ENCODE results near the gene MAP3K8. TPM values are rescaled to one million over a fixed set of nuclear protein-coding genes. Genes with fewer than 3 reads are reported as not detected.

MAP3K8 gene
- total RNA-seq, 1 experiment from 2014 or later: 0.40 TPM

DNA sequence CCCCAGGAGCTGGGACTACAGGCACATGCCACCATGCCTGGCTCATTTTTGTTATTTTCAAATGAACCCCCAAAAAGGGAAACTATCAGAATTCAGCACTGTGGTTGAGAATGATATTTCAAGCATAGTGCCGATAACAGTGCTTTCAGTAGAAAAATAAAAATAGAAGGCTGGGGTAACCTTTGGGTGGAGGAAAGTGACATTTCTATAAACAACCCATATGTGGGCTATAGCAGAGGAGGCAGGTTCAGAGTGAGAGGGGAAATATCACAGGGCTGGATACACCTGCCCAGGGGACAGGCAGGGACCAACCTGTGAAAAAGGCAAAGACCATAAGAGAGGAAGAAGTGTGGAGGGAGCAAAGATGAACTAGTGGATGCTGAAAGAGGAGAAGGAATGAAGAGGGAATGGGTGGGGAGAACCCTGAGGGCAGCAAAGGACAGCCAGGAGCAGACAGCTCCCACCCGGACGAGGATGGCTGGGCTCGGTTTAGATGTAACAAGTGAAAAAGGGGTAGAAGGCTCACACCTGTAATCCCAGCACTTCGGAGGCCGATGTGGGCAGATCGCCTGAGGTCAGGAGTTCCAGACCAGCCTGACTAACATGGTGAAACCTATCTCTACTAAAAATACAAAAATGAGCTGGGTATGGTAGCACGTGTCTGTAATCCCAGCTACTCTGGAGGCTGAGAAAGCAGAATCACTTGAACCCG is 56.5 kb downstream of the MAP3K8 start:
- DNase-seq (ENCODE audit: low read depth): no peak

DNA sequence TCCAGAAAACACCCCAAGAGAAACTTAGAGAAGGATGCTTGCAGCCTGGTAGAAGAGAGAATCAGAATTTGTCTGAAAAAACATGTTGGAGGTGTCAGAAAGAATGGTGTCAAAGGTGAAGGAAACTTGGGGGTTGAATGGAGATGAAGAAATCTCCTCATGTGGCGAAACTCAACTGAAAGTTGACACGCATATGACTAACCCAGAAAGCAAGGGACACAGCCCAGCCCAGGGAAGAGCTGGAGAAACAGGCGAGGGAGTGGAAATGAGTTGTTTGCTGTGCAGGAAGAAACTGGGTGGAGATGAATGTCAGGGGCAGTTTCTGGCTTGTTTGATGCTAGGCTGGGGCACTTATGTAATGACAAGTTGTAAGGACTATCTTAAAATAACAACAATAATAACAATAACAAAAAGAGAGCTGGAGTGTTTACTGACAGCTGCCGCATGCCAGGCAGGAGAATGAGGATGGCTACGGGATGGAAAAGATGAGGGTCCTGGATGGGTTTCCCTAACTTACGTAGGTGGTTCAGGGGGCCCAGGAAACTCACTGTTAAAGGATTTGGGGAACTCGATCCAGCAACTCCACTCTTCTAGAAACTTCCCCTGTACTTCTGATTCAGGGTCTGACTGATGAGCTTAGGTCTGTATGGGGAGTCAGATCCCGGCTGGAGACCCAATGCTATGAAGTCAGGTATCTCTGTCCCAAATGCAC is 57.4 kb downstream of the MAP3K8 start:
- DNase-seq (ENCODE audit: low read depth): no peak

DNA sequence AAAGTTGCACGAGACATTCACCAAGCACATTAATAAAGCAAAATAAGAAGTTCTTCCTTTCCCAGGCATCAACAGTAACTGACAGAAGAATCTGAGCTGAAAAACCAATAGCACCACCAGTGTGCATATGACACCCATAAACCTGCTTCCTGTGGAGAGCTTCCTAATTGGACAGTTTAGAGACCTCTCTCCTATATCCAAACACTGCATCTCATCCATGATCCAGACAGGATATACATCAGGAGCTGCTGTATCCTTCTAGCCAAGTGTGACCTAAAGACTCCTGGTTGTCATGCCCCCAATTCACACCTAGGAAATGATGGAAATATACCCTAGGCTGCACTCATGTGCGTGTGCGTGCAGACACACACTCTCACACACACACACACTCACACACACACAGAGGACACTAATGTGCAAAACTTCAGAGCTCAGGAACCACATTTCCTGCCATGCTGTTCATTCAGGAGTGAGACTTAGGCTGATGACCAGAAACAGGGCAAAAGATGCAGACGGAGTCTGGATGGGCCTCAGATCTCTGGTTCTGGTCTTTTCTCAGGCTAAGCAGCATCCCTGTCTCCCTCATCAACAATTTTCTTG is 58.0 kb downstream of the MAP3K8 start:
- DNase-seq (ENCODE audit: low read depth): no peak

DNA sequence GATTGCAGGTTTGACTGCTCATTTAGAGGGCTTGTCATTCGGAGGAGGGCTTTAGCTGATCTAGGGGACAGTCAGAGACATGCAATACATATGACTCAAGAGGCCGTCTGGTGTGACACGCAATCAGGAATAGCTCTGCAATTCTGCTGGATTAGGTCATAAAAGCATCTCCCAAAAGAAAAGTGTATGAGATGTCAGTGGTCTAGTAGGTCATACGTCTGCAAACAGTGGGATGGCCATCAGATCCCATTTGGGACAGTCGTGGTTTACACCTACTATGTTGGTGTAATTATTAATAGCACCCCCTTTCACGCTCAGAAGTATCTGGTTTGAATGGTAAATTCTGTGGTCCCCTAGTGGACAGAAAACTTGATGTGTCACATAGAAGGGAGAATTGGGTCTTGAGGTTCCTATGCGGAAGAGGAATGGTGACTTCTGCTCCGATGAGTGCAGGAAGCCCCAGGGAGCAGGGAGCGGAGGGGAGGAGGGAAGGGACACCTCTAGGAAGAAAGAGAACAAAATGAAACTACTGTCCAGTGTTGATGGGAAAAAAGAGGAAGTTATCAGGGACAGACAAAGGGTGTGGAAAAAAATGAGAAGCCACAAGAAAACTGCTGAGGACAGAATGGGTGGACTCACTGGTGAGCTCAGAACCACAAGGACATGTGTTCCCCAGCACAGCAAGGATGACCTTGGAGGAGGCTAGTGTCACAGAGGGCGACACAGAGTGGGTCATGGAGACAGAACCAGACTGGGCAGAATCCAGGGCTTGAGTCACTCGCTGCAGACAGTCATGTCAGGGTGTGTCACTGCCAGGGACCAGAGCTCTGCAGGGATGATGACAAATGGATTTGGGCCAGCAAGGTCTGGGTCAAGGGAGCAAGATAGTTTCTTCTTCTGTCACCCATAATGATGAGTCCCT is 59.9 kb downstream of the MAP3K8 start:
- DNase-seq (ENCODE audit: low read depth): no peak

DNA sequence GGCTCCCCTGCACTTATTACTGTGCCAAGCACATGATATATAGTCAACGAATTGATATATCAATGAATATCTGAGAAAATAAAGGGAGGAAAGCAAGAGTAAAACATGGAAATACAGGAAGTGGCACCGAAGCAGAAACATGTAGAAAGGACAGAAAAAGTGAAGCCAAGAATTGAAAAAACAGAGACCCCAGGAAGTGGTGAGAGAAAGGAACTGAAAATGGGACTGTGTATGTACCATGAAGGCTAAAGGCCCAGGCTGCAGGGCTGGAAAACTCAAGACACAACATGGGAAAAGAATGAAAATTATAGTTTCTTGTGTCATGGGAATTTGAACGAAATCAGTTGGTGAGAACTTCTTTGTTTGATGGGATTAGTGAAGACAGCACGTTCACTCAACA is 60.6 kb downstream of the MAP3K8 start:
- DNase-seq (ENCODE audit: low read depth): no peak

DNA sequence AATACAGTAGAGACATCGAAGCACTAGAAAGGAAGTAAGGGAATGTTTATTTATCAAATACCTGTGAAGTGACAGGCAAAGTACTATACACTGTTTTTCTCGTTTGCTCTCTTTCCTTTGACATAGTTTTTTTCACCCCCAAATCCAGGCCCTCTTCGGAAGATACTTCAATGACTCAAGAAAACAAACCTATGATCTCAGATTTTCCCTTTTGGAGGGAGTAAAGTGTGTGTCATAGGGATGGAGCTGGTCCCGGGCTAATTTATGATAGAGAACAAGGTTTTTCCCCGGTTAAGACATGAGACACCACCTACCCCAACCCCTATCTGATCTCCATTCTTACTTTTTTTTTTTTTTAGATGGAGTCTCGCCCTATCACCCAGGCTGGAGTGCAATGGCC is 61.7 kb downstream of the MAP3K8 start:
- no peak for DNase-seq (ENCODE audit: low read depth)

DNA sequence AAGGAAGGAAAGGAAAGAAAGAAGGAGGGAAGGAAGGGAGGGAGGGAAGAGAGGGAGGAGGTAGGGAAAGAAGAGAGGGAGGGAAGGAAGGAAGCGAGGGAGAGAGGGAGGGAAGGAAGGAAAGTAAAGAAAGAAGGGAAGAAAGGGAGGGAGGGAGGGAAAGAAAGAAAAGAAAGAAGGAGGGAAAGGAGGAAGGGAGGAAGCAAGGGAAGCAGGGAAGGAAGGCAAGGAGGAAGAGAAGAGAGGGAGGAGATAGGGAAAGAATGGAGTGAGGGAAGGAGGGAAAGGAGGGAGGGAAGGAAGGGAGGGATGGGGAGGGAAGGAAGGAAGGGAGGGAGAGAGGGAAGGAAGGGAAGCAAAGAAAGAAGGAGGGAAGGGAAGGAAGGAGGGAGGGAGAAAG is 65.8 kb downstream of the MAP3K8 start:
- no peak for DNase-seq (ENCODE audit: low read depth)

DNA sequence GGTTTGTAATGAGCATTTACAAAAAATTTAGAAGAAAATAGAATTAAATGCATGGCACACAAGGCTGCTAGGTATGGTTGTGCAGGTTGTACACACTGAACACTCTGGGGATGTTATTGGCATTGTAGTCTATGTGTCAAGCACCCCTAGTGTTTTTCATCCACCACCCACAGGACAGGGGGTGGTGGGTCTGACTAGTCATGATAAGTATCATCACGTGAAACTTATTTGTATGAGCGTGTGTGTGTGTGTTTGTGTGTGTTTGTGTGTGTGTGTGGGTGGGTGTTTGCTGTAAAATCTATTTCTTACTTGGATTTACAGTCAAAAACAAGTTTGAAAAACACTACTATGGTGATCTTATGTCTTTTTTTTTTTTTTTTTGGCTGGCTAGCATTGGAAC is 66.5 kb downstream of the MAP3K8 start:
- DNase-seq (ENCODE audit: low read depth): no peak

DNA sequence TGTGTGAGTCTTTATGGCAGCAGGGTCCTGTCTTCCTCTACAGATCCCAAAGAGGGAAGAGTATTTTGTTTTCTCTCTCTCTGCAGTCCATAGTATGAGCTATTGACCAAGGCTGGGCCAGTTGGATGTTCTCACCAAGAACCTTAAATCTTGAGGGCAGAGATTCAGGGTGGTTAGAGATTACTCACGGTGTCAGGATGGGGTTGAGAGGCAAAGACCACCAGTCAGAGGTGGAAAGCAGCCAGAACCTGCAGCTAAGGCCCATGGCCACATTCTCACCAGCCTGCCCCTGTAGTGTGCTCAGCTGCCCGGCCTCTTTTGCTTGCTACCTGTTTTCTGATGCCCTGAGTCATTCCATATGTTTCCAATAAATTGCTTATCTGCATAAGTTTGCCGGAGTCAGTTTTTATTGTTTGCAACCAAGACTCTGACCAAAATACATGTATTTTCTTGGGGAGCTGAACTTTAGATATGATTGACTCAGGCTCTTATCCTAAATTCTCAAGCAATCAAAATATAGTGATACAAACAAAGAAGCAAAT is 67.0 kb downstream of the MAP3K8 start:
- DNase-seq (ENCODE audit: low read depth): no peak

DNA sequence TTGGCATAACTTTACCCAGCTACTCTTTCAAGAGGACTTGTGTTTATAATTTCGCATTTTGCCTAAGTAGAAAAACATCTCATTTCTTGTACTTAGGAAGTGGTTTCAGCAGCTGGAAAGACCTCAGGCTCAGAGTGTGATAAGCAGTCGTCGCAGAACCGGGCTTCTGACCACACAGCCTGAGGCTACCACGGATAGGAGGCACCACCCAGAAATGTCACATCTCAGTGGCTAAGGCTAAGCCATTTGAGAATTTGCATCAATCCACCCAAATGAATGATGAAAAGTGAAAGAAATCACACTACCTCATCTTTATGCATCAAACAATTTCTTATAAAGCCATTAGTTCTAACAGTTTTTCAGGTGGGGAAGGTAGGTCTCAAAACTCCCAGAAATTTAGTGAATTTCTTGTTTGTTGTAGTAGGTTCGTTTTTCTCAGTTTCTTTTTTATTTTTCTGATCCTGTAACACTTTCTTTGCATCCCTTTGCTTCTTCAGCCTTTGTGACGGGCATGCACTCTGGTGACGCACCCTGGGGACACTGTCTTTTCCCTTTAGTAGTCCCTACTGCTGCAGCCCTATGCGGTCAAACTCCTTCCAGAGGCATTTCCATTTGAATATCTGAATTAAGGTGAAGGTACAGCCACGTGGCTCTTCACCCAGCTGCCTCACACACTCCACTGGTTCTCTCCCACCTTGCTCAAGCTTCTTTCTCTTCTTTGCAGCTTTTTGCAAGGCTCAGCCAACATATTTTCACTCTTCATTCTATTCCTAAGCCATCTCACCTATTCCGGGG is 68.5 kb downstream of the MAP3K8 start:
- no peak for DNase-seq (ENCODE audit: low read depth)

DNA sequence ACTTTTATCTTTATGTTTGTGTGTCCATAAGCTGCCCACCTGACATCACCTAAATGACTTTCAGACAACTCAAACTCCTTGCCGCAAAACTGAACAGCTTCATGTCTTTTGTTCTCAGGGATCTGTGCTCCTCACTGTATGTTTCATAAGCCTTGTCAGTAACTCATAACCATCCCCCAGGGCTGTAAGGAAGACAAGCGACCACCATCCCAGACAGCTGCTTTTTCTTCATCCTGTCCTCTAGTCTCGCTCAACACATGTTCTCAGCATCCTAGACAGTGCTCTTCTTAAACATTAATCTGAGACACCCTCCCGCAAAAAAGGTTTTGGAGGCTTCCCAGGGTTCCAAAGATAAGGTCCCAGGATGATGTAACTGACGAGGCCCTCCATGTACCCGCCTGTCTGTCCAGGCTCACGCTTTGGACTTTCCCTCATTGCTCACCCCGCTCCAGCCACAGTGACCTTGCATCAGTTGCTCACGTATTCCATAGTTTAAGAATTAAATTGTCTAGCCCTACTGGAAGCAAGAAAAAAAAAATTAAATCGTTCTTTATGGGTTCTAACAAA is 69.8 kb downstream of the MAP3K8 start:
- no peak for DNase-seq (ENCODE audit: low read depth)

DNA sequence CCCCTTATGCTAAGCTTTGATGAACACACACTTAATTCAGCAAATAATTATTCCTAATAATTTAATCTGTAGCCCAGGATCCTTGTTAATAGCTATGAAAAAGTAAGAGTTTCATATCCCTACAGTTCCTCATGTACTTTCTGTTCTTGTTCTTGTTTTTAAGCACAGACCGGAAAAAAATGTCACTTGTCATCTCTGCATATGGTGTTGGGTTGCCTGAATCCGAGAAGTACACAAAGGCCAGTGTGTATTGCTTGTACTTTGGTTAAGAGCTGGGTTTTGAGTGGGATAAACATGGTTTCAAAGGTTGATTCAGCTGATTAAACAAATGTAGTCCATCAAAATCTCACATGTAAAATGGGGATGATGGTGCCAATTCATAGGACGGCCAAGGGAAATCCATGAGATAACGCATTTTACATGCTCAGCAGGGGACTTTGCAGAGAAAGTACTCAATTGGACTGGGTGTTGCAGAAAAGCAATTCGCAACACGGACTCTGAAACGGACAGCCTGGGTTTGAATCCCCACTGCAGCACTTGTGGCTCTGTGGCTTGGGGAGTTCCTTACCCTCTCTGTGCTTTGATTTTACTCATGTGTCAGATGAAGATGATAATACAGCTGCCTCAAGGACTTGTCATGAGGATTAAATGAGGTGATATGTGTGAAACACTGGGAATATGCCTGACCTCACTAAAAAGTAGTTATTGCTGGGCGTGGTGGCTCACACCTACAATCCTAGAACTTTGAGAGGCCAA is 71.7 kb downstream of the MAP3K8 start:
- no peak for DNase-seq (ENCODE audit: low read depth)

DNA sequence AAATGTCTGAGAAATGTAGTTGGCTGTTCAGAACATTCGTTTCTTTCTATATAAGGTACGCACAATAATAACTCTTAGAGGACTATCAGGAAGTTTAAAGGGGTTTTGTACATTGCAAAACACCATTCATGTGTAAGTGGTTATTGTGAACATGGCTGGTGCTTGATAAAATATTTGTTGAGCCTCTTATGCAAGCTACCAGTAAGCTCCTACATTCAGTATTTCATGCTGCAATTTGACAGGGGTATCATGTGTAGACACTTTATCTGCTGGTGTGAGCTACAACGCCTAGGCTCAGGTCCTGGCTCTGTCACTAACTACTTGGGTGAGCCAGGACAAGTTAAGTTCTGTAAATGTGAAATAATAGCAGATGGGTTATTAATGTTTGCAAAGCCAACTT is 75.5 kb downstream of the MAP3K8 start:
- DNase-seq (ENCODE audit: low read depth): no peak

DNA sequence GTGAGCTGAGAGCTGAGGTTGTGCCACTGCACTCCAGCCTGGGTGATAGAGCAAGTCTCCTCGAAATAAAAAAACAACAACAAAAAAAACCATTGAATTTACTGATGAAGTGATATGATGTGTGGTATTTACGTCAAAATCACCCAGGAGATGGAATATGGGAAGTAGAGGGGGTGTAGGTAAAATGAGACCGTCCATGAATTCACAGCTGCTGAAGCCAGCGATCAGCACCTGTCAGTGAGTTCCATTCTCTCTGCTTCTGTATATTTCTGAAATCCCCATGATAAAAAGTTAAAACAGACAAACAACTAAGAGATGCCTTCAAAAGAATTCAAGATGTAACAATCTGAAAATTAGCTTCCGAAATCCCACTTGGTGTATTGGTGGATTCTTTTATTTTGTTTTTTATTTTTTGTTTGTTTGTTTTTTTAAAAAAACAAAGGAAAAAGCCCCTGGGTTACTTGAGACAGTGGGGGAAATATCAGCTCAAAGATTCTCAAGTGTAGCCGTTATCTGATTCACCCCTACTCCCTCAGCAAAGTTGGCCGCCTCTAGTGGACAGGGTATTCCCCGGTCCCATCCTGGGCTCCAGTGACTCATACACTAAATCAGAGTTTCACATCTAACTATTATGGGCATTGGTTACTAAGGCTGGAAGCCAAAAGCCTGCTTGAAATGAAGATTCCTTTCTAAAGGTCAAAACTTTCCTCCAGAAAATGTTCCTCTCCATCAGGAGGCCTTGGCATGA is 76.4 kb downstream of the MAP3K8 start:
- DNase-seq (ENCODE audit: low read depth): peak; percentile 38

DNA sequence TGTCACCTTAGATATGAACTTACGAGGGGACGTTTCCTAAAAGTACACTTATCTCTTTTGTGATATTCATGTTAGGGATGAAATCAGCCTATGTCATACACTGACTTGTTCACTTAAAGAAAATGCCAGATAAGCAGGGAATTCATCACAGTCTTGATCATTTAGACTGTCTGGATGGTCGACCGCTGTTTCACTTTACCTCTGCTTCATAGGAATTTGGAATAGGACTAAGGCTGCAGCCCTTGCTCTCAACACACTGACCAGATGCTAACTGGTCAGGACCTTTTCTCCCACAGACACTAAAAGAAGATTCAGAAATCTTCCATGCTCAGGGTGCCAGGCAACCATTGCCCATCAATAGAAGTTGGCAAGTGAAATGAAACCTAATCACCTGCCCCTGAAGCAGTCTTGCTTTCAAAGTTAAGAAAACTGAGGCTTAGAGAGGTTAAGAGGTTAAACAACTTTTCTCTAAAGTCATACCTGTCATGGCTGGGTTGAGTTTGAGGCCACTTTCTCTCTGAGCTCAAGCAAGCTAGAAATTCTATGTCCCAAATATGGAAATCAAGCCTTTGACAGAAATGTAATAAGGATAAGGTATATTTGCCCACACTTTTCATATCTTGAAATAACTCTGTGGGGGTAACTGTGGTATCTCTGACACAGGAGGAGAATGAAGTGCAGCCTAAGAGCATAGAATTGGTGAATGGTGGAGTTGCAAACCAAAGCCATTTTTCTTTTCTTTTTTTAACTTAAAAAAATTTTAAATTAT is 77.1 kb downstream of the MAP3K8 start:
- DNase-seq (ENCODE audit: low read depth): no peak

Measured in LHCN-M2 (cell line).